Nephron (organoid): ENCODE results near the gene AOPEP.
A peak's percentile ranks its signal among the peaks of the same experiment; 100 is the strongest.

Experiments used
- H3K27ac Mint-ChIP-seq, 3 experiments: 2 replicates each; pipeline ENCODE4 v1.8.0; 2020; ENCODE audit warnings: mixed read lengths in 3 of 3, mild to moderate bottlenecking in 2 of 3, moderate library complexity in 1 of 3
- H3K27me3 Mint-ChIP-seq: 2 replicates; pipeline ENCODE4 v1.8.0; 2021; ENCODE audit warnings: low read depth, mild to moderate bottlenecking, moderate library complexity, mixed read lengths
- H3K36me3 Mint-ChIP-seq: 2 replicates; pipeline ENCODE4 v1.8.0; 2020; ENCODE audit warnings: low read depth, mixed read lengths
- H3K4me1 Mint-ChIP-seq: 2 replicates; pipeline ENCODE4 v1.8.0; 2020; ENCODE audit warnings: mixed read lengths
- H3K4me3 Mint-ChIP-seq, 3 experiments: 2 replicates each; pipeline ENCODE4 v1.8.0; 2020; ENCODE audit warnings: mild to moderate bottlenecking in 3 of 3, mixed read lengths in 3 of 3, moderate library complexity in 2 of 3
- H3K9me3 Mint-ChIP-seq: 2 replicates; pipeline ENCODE4 v1.8.0; 2020; ENCODE audit warnings: mixed read lengths
- TF ChIP-seq, protein P1 (sequence below), 3 experiments: fragments of 200-600 bp; sonication (generic); IDR thresholded peaks; one replicate each; pipeline ENCODE4 v1.5.0; 2021; ENCODE audit warnings: antibody characterized with exemption in 3 of 3; ENCODE audit not compliant: unreplicated experiment in 3 of 3

Gene AOPEP

DNA sequence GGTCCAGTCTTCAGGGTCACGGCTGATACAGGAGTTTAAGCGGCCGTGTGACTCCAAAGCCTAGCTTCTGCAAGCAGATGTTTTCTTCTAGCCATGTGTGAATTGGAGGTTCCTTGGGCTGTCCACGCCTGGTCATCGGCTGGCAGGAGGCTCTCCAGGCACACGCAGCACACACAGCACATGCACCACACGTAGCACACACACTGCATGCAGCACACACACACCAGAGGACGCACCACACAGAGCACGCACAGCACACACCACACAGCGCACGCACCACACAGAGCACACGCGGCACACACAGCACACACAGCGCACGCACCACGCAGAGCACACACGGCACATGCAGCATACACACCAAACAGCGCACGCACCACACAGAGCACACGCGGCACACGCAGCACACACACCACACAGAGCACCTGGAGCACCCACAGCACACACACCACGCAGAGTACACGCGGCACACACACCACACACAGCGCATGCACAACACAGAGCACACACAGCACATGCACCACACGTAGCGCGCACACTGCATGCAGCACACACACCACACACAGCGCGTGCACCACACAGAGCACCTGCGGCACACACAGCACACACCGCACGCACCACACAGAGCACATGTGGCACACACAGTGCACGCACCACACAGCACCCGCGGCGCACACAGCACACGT lies 356.7 kb downstream of the AOPEP start:
- peaks cover 76% of the 10 kb centered on the region for H3K36me3 Mint-ChIP-seq
- H3K9me3 Mint-ChIP-seq = no peaks in the 10 kb centered on the region
- H3K4me1 Mint-ChIP-seq = peaks cover 53% of the 10 kb centered on the region
- no peaks in the 10 kb centered on the region for H3K27me3 Mint-ChIP-seq
- H3K27ac Mint-ChIP-seq = no peak overlapping the region
- TF ChIP-seq, protein P1, sequence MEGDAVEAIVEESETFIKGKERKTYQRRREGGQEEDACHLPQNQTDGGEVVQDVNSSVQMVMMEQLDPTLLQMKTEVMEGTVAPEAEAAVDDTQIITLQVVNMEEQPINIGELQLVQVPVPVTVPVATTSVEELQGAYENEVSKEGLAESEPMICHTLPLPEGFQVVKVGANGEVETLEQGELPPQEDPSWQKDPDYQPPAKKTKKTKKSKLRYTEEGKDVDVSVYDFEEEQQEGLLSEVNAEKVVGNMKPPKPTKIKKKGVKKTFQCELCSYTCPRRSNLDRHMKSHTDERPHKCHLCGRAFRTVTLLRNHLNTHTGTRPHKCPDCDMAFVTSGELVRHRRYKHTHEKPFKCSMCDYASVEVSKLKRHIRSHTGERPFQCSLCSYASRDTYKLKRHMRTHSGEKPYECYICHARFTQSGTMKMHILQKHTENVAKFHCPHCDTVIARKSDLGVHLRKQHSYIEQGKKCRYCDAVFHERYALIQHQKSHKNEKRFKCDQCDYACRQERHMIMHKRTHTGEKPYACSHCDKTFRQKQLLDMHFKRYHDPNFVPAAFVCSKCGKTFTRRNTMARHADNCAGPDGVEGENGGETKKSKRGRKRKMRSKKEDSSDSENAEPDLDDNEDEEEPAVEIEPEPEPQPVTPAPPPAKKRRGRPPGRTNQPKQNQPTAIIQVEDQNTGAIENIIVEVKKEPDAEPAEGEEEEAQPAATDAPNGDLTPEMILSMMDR (IDR thresholded peaks at IDR 0.05; ENCODE audit: unreplicated experiment in 3 of 3) = no peak
- H3K4me3 Mint-ChIP-seq = no peak overlapping the region

DNA sequence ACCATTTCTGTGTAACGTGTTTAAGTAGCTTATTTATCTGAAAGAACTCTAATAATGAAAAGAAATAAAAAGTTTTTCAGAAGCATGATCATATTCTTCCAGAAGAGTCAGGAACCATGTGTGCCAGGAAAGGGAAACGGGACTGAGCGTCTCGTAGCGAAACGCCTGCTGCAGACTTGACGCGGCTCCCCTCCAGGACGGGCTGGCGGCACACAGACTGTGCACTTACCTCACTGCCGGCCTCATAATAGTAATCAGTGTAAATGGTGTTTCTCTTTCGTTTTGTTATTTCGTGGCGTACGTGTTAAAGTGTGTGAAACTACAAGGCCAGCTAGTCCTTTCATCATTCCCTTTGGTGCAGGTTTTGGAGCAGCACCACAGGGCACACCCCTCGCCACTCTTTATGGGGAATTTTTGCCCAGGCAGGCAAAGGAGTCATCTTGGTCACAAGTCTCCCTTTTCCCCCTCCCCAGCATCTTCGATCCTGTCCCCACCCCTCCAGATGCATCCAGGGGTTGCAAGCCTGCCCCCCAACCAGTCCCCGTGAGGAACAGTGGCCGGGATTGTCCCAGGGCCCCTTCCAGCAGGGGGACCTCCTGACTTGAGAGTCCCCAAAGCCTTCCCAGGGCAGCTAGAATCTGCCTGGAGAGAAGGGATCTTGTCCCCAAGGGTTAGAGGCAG lies 357.9 kb downstream of the AOPEP start:
- Mint-ChIP-seq H3K4me1 (peaks cover 50% of the 10 kb centered on the region), H3K4me3 (no peak overlapping the region), H3K9me3 (no peaks in the 10 kb centered on the region), H3K36me3 (peaks cover 76% of the 10 kb centered on the region), H3K27ac (peak overlapping the region in 2 of 3 experiments; percentile 62 to 63), H3K27me3 (no peaks in the 10 kb centered on the region)
- TF ChIP-seq, protein P1 (IDR thresholded peaks at IDR 0.05; ENCODE audit: unreplicated experiment in 3 of 3) = no peak

- Mint-ChIP-seq H3K27ac (peak overlapping the region in 1 of 3 experiments; percentile 63), H3K36me3 (peaks cover 71% of the 10 kb centered on the region), H3K4me1 (peaks cover 54% of the 10 kb centered on the region), H3K9me3 (no peaks in the 10 kb centered on the region), H3K4me3 (no peak overlapping the region), H3K27me3 (no peaks in the 10 kb centered on the region)
- TF ChIP-seq, protein P1 (IDR thresholded peaks at IDR 0.05; ENCODE audit: unreplicated experiment in 3 of 3) = no peak
Observed at GRCh38 chr9:95085036-95085770, 358.7 kb downstream of the AOPEP start.

GRCh38 chr9:95085861-95086563 lies 359.5 kb downstream of the AOPEP start:
- H3K36me3 Mint-ChIP-seq = peaks cover 66% of the 10 kb centered on the region
- H3K4me3 Mint-ChIP-seq = no peak overlapping the region
- H3K27ac Mint-ChIP-seq = peak overlapping the region; percentile 35 to 66 (median 60)
- peaks cover 57% of the 10 kb centered on the region for H3K4me1 Mint-ChIP-seq
- no peaks in the 10 kb centered on the region for H3K9me3 Mint-ChIP-seq
- H3K27me3 Mint-ChIP-seq = no peaks in the 10 kb centered on the region
- TF ChIP-seq, protein P1 (IDR thresholded peaks at IDR 0.05; ENCODE audit: unreplicated experiment in 3 of 3) = no peak

DNA sequence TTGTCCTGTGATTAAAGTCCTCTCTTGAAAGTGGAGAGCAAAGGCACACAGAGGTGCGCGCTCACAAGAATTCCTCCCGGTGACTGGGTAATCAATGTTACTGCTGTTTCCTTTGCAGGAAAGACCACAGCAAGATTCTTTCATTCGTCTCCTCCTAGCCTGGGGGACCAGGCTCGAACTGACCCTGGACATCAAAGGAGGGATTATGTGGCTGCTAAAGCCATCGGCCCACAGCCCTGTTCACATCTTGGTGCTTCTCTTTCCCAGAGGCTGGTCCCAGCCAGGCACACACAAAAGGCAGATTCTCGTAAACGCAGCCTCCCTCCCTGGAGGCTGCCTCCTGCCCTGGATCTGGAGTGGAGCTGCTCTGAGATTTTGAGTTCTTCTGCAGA lies 360.1 kb downstream of the AOPEP start:
- TF ChIP-seq, protein P1 (IDR thresholded peaks at IDR 0.05; ENCODE audit: unreplicated experiment in 3 of 3) = no peak
- H3K27me3 Mint-ChIP-seq = no peaks in the 10 kb centered on the region
- no peaks in the 10 kb centered on the region for H3K9me3 Mint-ChIP-seq
- peak overlapping the region; percentile 35 to 66 (median 60) for H3K27ac Mint-ChIP-seq
- peaks cover 60% of the 10 kb centered on the region for H3K36me3 Mint-ChIP-seq
- peaks cover 57% of the 10 kb centered on the region for H3K4me1 Mint-ChIP-seq
- no peak overlapping the region for H3K4me3 Mint-ChIP-seq
